Inferior parietal cortex (tissue), 1 donor: ENCODE results near the gene SNAPC3.
"Not testable (repeated sequence)": the region's sequence is repeated elsewhere in the genome, so short reads cannot be mapped to it uniquely, and the experiment has no call there.

Experiments used
- DNase-seq: peaks from one replicate; pipeline ENCODE4 v3.0.0-alpha.2; 2016; ENCODE audit errors: extremely low spot score

SNAPC3 gene

GRCh38 chr9:15422372-15423230 is at the start of gene SNAPC3:
Gene SNAPC3 (plus strand): TSS chr9:15422876. CDS start chr9:15422880, 4 bp downstream.
- peak; percentile 92 for DNase-seq

GRCh38 chr9:15373881-15374280 is 48.8 kb upstream of the SNAPC3 start:
- no peak for DNase-seq

- no peak for DNase-seq
These were observed 48.4 kb upstream of the SNAPC3 start for GRCh38 chr9:15374310-15374709.

DNA sequence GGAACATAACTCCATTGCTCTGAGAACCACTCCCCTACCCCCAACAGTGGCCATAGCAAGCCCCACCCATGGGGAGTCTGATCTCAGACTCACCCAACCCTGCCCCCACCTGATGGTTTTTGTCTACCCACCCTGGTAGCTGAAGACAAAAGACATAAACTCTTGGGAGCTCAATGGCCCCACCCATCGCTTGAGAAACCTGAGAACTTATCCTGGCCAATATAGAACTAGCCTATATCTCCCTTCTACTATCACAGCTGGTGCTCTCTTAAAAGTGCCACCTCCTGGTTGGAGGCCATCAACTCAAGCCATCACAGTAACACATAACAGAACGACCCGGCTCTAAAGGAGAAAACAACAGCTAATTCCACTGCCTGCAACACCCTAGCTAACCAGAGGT is 47.9 kb upstream of the SNAPC3 start:
- DNase-seq: no peak

GRCh38 chr9:15377625-15378540 is 44.8 kb upstream of the SNAPC3 start:
- DNase-seq: no peak

GRCh38 chr9:15379317-15379716 is 43.4 kb upstream of the SNAPC3 start:
- DNase-seq: not testable (repeated sequence)

- DNase-seq: not testable (repeated sequence)
These were observed 42.8 kb upstream of the SNAPC3 start for GRCh38 chr9:15379888-15380287.

- DNase-seq: no peak
These were observed 41.2 kb upstream of the SNAPC3 start for GRCh38 chr9:15381491-15381890.

DNA sequence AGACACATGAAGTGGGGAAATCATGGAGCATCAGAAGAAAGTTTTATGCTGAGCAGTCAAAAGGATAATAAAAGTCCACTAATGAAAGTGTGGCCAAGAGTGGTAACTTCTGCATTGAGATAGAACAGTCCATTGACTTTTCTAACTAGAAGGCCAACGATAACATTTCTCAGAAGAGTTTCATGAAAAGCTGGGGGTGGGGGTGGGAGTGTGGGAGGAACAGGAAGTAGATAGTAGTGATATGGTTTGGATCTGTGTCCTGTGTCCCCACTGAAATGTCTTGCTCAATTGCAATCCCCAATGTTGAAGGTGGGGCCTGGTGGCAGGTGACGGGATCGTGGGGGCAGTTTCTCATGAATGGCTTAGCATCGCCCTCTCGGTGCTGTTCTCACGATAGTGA is 36.2 kb upstream of the SNAPC3 start:
- DNase-seq: no peak

DNA sequence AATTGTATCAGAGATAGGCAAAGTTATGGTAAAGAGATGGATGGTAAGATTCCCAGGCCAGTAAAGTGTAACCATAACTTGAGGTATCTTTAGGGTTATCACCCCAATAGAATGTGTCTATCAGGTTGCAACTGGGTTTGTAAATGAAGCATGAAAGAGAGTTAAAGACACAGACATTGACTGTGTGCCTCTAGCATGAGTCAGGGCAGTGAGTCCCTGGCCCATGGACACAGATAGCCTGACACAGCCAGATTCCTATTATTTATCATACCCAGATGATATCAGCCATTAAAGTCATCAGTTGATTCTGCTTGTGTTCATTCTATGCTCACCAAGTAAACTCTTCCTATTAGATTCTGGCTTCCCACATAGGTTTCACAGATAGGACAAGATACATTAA is 33.5 kb upstream of the SNAPC3 start:
- no peak for DNase-seq

DNA sequence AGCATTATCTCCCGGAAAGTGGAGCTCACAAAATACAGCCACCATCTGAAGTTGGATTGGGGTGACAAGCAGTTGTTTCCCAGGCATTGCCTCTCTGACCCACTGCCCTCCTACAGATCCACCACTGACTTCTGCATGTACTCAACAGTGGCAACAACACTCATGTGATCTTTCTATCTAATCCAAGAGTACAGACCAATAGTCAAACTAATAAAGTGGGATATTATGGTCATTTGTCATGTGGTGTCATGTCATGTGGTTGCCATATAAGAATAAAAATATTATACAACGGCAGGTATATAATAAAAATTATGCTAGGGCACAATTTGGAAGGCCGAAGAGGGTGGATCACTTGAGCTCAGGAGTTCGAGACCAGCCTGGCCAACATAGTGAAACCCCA is 33.0 kb upstream of the SNAPC3 start:
- DNase-seq: no peak

DNA sequence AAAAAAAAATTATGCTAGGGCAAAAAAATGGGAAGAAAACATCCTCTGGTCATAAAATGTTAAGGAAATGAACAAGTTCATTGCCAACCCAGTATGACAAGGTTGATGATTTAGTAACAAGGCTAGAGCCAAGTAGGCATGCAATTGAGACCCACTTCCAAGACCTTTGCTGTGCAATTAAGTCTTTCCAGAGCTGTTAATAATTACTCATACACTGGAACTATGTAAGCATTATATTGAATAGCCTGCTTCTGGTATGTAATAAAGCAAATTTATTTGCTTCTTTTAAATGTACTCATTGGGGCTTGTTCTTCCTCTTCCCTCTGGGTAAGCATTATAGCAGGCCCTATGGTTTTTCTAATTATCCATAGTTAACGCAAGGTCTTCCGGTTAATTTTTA is 32.5 kb upstream of the SNAPC3 start:
- DNase-seq: no peak

GRCh38 chr9:15392363-15392762 is 30.3 kb upstream of the SNAPC3 start:
- DNase-seq: no peak

DNA sequence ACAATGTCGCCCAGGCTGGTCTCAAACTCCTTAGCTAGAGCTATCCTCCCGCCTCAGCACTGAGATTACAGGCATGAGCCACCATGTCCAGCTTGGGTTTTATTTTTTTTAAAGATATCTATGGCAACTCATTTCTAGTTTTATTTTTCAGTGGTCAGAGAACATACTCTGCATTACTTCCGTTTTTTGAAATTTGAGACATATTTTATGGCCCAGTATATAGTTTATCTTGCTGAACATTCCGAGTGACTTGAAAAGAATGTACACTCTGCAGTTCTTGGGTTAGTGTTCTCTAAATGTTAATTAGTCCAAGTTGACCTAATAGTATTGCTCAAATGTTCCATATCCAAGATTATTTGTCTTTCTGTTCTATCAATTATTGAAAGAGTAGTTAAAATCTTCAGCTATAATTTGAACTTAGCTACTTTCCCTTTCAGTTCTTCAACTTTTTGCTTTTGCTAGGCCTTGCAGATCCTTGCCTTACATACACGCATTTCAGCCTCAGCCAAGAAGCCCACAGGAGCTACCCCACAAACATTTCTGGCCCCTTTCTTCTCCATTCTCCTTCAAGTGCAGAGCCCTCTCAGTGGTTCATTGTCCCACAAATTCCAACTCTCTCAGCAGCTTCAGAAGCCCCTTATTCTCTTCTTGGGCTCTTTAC is 22.3 kb upstream of the SNAPC3 start:
- DNase-seq: no peak

DNA sequence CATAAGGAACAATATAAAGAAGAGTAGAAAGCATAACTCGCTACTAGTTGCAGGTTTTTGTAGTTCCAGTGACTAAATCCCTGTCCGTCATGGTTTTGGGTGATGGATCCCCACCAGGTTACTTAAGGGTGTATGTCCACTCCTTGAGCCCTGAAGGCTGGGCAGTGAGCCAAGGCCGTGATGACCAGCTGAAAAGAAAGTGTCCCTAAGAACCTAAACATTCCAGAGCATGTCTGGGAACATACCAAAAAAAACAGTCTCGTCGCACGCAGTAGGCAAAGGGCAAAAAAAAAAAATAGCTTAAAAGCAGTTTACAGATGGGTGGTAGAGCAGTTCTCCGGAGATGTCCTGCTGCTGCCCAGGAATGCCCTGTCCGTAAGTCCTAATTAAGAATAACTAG is 21.4 kb upstream of the SNAPC3 start:
- DNase-seq: no peak

- DNase-seq: no peak
These were observed 19.5 kb upstream of the SNAPC3 start for GRCh38 chr9:15403155-15403554.

- no peak for DNase-seq
These were observed 18.5 kb upstream of the SNAPC3 start for GRCh38 chr9:15404171-15404570.

- no peak for DNase-seq
These were observed 5.8 kb upstream of the SNAPC3 start for GRCh38 chr9:15416880-15417279.

- DNase-seq: no peak
These were observed 5.0 kb upstream of the SNAPC3 start for GRCh38 chr9:15417626-15418025.

- no peak for DNase-seq
These were observed 1.9 kb upstream of the SNAPC3 start for GRCh38 chr9:15420796-15421195.

- DNase-seq: no peak
These were observed 1.1 kb upstream of the SNAPC3 start for GRCh38 chr9:15421532-15421931.

DNA sequence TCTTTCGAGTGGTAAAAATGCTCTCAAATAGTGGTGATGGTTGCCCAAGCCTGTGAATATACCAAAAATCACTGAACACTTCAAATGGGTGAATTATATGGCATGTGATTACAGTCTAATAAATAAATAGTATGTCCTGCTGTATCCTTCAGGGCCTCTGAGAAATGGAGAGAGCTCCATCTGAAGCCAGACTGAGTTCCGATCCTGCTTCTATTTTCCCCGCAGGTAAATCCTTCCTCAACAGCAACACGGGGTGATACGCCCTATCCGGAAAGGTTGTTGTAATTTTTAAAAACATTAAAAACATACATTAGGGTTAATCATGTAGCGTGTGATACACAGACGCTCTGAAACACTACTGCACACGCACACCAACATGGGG is 695 bp upstream of the SNAPC3 start:
- no peak for DNase-seq
